Measurements from ENCODE around the gene EDN1.

DNA sequence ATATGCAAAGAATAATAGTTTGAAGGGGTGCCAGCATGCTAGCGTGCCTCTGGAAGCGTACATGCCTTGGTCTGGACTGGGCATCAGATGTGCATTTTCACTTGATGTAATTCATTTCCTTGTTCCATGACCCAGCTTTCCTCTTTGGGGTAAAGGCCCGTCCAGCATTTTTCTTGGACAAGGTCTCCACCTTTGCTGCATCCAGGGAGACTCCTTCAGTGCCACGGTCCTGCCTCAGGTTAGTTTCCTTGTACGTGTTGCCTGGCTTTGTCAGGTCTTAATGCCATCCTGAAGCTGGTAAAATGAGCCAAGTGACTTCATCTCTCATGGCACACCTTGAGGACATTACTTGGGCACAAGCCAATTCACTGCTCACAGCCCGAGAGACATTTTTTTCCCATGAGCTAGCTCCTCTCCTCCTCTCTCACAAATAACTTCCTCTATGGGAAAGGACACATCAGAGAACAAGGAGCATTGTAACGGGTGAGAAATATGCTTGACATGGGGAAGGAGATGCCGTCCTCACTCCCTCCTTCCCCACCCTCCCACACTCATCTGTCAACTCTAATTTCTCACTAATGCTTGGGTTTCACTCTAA, 23.9 kb downstream of the EDN1 start:
- TF ChIP-seq CTCF (IDR thresholded peaks at IDR 0.05; ENCODE audit: low read length) (no peak), EZH2 (optimal IDR thresholded peaks at IDR 0.05; ENCODE audit: low read depth, low read length) (no peak), EZH2phosphoT487 (IDR thresholded peaks at IDR 0.05; ENCODE audit: low read length) (no peak)
